ENCODE measurements around the gene EVI5L. TPM values are rescaled to one million over a fixed set of nuclear protein-coding genes. Genes with fewer than 3 reads are reported as not detected.

EVI5L gene
- total and polyA plus RNA-seq, 2 of the 8 experiments (the other 6 are each of a cell fraction or from before 2014, with no cell fraction given), result 7.2 to 11.0 TPM

DNA sequence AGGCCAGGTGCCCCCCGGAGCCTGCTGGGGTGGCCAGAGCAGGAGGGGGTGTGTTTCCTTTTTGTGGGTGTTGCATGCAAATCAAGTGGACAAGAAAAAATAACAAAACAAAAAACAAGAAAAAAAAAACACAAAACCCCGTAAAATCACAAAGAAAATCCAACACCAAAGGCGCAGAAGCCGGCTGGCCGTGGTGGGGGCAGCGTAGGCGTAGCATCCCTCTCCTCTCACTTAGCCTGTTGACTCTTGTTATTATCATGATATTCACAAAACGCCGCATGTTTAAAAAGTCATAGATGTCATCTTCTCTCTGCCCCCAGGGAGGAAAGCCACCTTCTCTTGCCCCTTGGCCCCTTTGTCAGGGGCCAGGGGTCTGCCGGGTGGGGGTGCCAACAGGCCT is 83.6 kb downstream of the EVI5L start:
- Histone ChIP-seq H3K23ac (ENCODE audit: insufficient read length) (no peak overlapping the region), H2BK20ac (ENCODE audit: low read length) (no peak overlapping the region), H4K91ac (replicated peaks; ENCODE audit: insufficient read length, low read length) (no peak overlapping the region), H2BK15ac (ENCODE audit: low read length) (no peak overlapping the region), H3K14ac (ENCODE audit: insufficient read length) (no peak overlapping the region), H3K23me2 (ENCODE audit: low read depth, low read length) (peaks cover 13% of the 10 kb centered on the region; the same call in 1 of the 2 replicates), H3K36me3 (ENCODE audit: control insufficient read depth in 2 of 4, insufficient read depth in 4 of 4, low read length in 3 of 4) (peaks cover 5 to 30% (median 16%) of the 10 kb centered on the region in 4 experiments; a peak in 4 of 8 replicates), H3K27ac (ENCODE audit: low read depth, low read length) (no peak overlapping the region), H4K8ac (ENCODE audit: extremely low read depth, insufficient read depth, low read length) (no peak overlapping the region), H4K5ac (ENCODE audit: insufficient read length, low read depth, low read length) (no peak overlapping the region), H3K18ac (ENCODE audit: extremely low read depth, low read length) (no peak overlapping the region), H3K4me2 (ENCODE audit: insufficient read depth in 1 of 2, low read depth in 2 of 2, low read length in 2 of 2) (no peak overlapping the region), H3K9ac (replicated peaks in 1 of 4; ENCODE audit: extremely low read depth in 1 of 4, low read depth in 3 of 4, low read length in 3 of 4) (no peak overlapping the region), H4K20me1 (replicated peaks in 1 of 2; ENCODE audit: control insufficient read depth in 1 of 2, insufficient read depth in 2 of 2, low read length in 2 of 2) (peaks cover 2 to 11% of the 10 kb centered on the region in 2 experiments), H3K79me1 (ENCODE audit: low read depth, low read length) (0 out of 2 replicates have a peak, but pooled peaks cover 2% of the 10 kb centered on the region), H3K79me2 (ENCODE audit: control insufficient read depth in 1 of 2, insufficient read depth in 2 of 2, low read length in 2 of 2) (no peaks in the 10 kb centered on the region), H2BK5ac (ENCODE audit: low read depth, low read length) (no peak overlapping the region), H2AFZ (ENCODE audit: low read length) (no peak overlapping the region), H3K56ac (replicated peaks; ENCODE audit: insufficient read length, low read depth, low read length) (no peak overlapping the region), H2BK12ac (ENCODE audit: low read depth, low read length) (no peak overlapping the region), H3K4me1 (replicated peaks in 1 of 4; ENCODE audit: control insufficient read depth in 3 of 4, insufficient read depth in 4 of 4, low read length in 3 of 4) (peaks cover 0 to 9% (median 7%) of the 10 kb centered on the region in 4 experiments; a peak in 5 of 7 replicates), H3K9me3 (ENCODE audit: insufficient read depth in 2 of 2, low read depth in 1 of 2, low read length in 1 of 2) (no peaks in the 10 kb centered on the region), H3K4me3 (ENCODE audit: extremely low read depth in 1 of 4, insufficient read depth in 2 of 4, low read depth in 3 of 4, low read length in 4 of 4) (no peak overlapping the region), H2BK120ac (replicated peaks; ENCODE audit: low read depth, low read length) (no peak overlapping the region), H3K4ac (replicated peaks; ENCODE audit: insufficient read length, low read depth, low read length) (no peak overlapping the region), H2AK5ac (ENCODE audit: low read depth, low read length) (no peak overlapping the region), H3K27me3 (replicated peaks in 1 of 4; ENCODE audit: control insufficient read depth in 3 of 4, extremely low read depth in 1 of 4, insufficient read depth in 3 of 4, low read length in 3 of 4) (peaks cover 17 to 42% (median 35%) of the 10 kb centered on the region in 4 experiments; a peak in 6 of 7 replicates)
- no peak for DNase-seq (ENCODE audit: low read depth in 1 of 2, low spot score in 2 of 2)
- FAIRE-seq, result no peak
- ChIA-PET POLR2A (ENCODE audit: partially characterized antibody) (interaction anchor here (1.4 to 2.3 kb wide), 2 partner anchors 17 to 45 kb away, joined by 3 to 7 read pairs; no protein-coding TSS in a partner anchor), CTCF (ENCODE audit: partially characterized antibody) (interaction anchor here (2.3 kb wide), 1 partner anchor 45 kb away, joined by 9 read pairs; no protein-coding TSS in a partner anchor)
- WGBS, 2 experiments (ENCODE audit: extremely low coverage in 1 of 2, insufficient coverage in 1 of 2, insufficient read length in 1 of 2, insufficient replicate concordance in 2 of 2, low coverage in 1 of 2, low lambda C conversion rate in 2 of 2, missing lambda C conversion rate in 1 of 2), result 89% methylated on average over 9 of the region's 10 CpGs; no CpG with 5 or more reads in 1 of the 2 experiments
- TF ChIP-seq SRF (IDR thresholded peaks at IDR 0.05; ENCODE audit: low read depth, low read length), result no peak
- TF ChIP-seq CHD2 (IDR thresholded peaks at IDR 0.05; ENCODE audit: low read length), result no peak
